DMS153 (cell line): ENCODE results near the gene CST1.

Experiments used
- DNase-seq: peaks from one replicate; lab custom pipeline; 2025; lab: John Stamatoyannopoulos, UW

CST1 gene

GRCh38 chr20:23702021-23702420, 48.7 kb downstream of the CST1 start:
- no peak for DNase-seq

GRCh38 chr20:23700931-23701330, 49.8 kb downstream of the CST1 start:
- no peak for DNase-seq

- DNase-seq = no peak
These were observed 52.8 kb downstream of the CST1 start for GRCh38 chr20:23697947-23698346.
